IMR-90 (cell line): ENCODE results near the gene SIK3.

Source experiments
- MXI1 ChIP-seq: IDR thresholded peaks from 2 replicates; pipeline ENCODE4 v1.6.1; 2012; ENCODE audit warnings: low read depth, mild to moderate bottlenecking, low read length, moderate library complexity, borderline replicate concordance
- POLR2A ChIP-seq: IDR thresholded peaks from 2 replicates; pipeline ENCODE4 v1.6.1; 2012; ENCODE audit warnings: mild to moderate bottlenecking, low read depth, low read length
- RFX5 ChIP-seq: IDR thresholded peaks from 2 replicates; pipeline ENCODE4 v1.8.0; 2012; ENCODE audit warnings: low read depth, mild to moderate bottlenecking, low read length, moderate library complexity
- TF ChIP-seq, protein P1 (sequence below): conservative IDR thresholded peaks from 2 replicates; pipeline ENCODE4 v1.5.1; 2012; ENCODE audit warnings: mild to moderate bottlenecking, low read depth, low read length, improper control_type of control experiment
- TF ChIP-seq, protein P2 (sequence below): fragments of 150-350 bp; IDR thresholded peaks from 2 replicates; pipeline ENCODE4 v1.6.1; 2017; ENCODE audit warnings: mild to moderate bottlenecking, antibody characterized with exemption, low read length, low read depth

DNA sequence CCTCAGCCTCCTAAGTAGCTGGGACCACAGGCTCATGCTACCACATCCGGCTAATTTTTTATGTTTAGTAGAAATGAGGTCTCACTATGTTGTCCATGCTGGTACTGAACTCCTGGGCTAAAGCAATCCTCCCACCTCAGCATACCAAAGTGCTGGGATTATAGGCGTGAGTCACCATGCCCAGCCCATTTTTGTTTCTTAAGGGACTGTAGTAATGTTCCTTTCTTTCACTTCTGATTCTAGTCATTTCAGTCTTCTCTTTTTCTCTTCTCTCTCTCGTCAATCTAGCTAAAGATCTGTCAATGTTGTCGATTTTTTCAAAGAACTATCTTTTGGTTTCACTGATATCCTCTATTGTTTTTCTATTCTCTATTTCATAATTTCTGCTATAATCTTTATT lies 149.8 kb downstream of the SIK3 start:
- TF ChIP-seq, protein P1, sequence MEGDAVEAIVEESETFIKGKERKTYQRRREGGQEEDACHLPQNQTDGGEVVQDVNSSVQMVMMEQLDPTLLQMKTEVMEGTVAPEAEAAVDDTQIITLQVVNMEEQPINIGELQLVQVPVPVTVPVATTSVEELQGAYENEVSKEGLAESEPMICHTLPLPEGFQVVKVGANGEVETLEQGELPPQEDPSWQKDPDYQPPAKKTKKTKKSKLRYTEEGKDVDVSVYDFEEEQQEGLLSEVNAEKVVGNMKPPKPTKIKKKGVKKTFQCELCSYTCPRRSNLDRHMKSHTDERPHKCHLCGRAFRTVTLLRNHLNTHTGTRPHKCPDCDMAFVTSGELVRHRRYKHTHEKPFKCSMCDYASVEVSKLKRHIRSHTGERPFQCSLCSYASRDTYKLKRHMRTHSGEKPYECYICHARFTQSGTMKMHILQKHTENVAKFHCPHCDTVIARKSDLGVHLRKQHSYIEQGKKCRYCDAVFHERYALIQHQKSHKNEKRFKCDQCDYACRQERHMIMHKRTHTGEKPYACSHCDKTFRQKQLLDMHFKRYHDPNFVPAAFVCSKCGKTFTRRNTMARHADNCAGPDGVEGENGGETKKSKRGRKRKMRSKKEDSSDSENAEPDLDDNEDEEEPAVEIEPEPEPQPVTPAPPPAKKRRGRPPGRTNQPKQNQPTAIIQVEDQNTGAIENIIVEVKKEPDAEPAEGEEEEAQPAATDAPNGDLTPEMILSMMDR = no peak
- TF ChIP-seq POLR2A = no peak
- TF ChIP-seq, protein P2, sequence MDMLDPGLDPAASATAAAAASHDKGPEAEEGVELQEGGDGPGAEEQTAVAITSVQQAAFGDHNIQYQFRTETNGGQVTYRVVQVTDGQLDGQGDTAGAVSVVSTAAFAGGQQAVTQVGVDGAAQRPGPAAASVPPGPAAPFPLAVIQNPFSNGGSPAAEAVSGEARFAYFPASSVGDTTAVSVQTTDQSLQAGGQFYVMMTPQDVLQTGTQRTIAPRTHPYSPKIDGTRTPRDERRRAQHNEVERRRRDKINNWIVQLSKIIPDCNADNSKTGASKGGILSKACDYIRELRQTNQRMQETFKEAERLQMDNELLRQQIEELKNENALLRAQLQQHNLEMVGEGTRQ = no peak
- no peak for TF ChIP-seq RFX5
- TF ChIP-seq MXI1 = no peak
